ENCODE measurements around the gene SLC2A8.

- TF ChIP-seq TAF1 (IDR thresholded peaks at IDR 0.05; ENCODE audit: borderline replicate concordance, low read depth, low read length) = no peak
- peak; percentile 15; the same call in 1 of the 2 replicates for TF ChIP-seq POLR2AphosphoS5 (IDR thresholded peaks at IDR 0.05; ENCODE audit: low read depth, low read length)
These were observed 49.9 kb downstream of the SLC2A8 start for GRCh38 chr9:127446713-127447415.

Data from GM12892 (cell line).